Right lobe of liver (tissue), 6 donors: ENCODE data around the gene INPP4B. TPM values are rescaled to one million over a fixed set of nuclear protein-coding genes. Genes with fewer than 3 reads are reported as not detected.
A peak's percentile ranks its signal among the peaks of the same experiment; 100 is the strongest.

ENCODE experiments used
- ATAC-seq, 4 donors: fragments of 200-7000 bp; cut with Tn5 transposase; one replicate each; pipeline ENCODE4 v1.9.1; 2020; ENCODE audit warnings: mild to moderate bottlenecking in 4 of 4, moderate library complexity in 4 of 4
- DNase-seq, 3 donors: peaks; one replicate each; pipeline ENCODE4 v3.0.0-alpha.2; 2020
- H3K27ac ChIP-seq, 3 donors: fragments of 200-600 bp; one replicate each; pipeline ENCODE4 v1.8.0; 2022
- H3K27me3 ChIP-seq, 2 donors: fragments of 200-600 bp; one replicate each; pipeline ENCODE4 v1.8.0; 2022
- H3K36me3 ChIP-seq, 4 donors: fragments of 200-600 bp; sonication (generic) in 1 of 4; one replicate each; pipeline versions ENCODE4 v1.5.1 to v1.8.0; 2017 to 2022; ENCODE audit warnings: control low read depth in 1 of 4
- H3K4me1 ChIP-seq, 4 donors: fragments of 200-600 bp; sonication (generic) in 1 of 4; one replicate each; pipeline versions ENCODE4 v1.5.1 to v1.8.0; 2017 to 2022; ENCODE audit warnings: control low read depth in 1 of 4
- H3K4me3 ChIP-seq, 3 donors: fragments of 200-600 bp; one replicate each; pipeline ENCODE4 v1.8.0; 2022
- H3K9me3 ChIP-seq, 4 donors: fragments of 200-600 bp; sonication (generic) in 1 of 4; one replicate each; pipeline versions ENCODE4 v1.5.1 to v1.8.0; 2017 to 2022; ENCODE audit warnings: control low read depth in 1 of 4
- POLR2A ChIP-seq: fragments of 450-650 bp; IDR thresholded peaks from one replicate; pipeline ENCODE4 v1.6.1; 2017; ENCODE audit warnings: antibody characterized with exemption, mild to moderate bottlenecking
- WGBS: methylation state at CpG from one replicate; pipeline ENCODE4 v1.1.6; 2018; ENCODE audit warnings: low coverage, low lambda C conversion rate; ENCODE audit not compliant: insufficient coverage; ENCODE audit errors: missing lambda C conversion rate; 5-methylcytosine and 5-hydroxymethylcytosine counted together
- intact Hi-C, 2 donors: fragments of 100-400 bp; cut with DNase I; formaldehyde crosslinking; loops; one replicate each; pipeline versions ENCODE4 v1.11.2 to v1.14.1; 2022
- total RNA-seq, 6 experiments: library from RNA; depleted of rRNA in 2 of 6; stranded (reverse); fragments of >200 nt in 2 of 6; fragmentation: NEBNext Ultra II Directional in 3 of 6; extraction: Animal tissue kit (Norgen Biotek cat#: 25700) in 3 of 6; gene quantifications; one replicate each; pipeline versions ENCODE4 v1.1.0 to v1.2.4, GENCODE V29; 2016 to 2023
- TF ChIP-seq, protein P1 (sequence below), 4 donors: fragments of 200-600 bp in 3 of 4; fragments of 450-650 bp in 1 of 4; IDR thresholded peaks; one replicate each; pipeline versions ENCODE4 v1.5.1 to v1.8.0; 2016 to 2022; ENCODE audit warnings: antibody characterized with exemption in 4 of 4, mild to moderate bottlenecking in 2 of 4
- donor health status: DM: no; HTN: yes; CAD: no.
- donor health status: DM: no; HTN: no; CAD: no.
- donor health status: DM: no; HTN: no; CAD: no.
- donor health status: DM: no; HTN: yes; CAD: no.
- donor health status: DM: no; HTN: yes; CAD: no.

The INPP4B gene
- total RNA-seq, 6 experiments from 2014 or later = 0.73 to 5.0 (median 1.6) TPM

- no peaks in the 10 kb centered on the region for H3K4me1 ChIP-seq
- no peak overlapping the region for H3K27ac ChIP-seq
- no peaks in the 10 kb centered on the region for H3K9me3 ChIP-seq
- H3K27me3 ChIP-seq = no peaks in the 10 kb centered on the region
- no peak for DNase-seq
- intact Hi-C loops = no loop called here
- 77% methylated on average over 3 of the region's 3 CpGs for WGBS
- no peak for TF ChIP-seq POLR2A
- TF ChIP-seq, protein P1, sequence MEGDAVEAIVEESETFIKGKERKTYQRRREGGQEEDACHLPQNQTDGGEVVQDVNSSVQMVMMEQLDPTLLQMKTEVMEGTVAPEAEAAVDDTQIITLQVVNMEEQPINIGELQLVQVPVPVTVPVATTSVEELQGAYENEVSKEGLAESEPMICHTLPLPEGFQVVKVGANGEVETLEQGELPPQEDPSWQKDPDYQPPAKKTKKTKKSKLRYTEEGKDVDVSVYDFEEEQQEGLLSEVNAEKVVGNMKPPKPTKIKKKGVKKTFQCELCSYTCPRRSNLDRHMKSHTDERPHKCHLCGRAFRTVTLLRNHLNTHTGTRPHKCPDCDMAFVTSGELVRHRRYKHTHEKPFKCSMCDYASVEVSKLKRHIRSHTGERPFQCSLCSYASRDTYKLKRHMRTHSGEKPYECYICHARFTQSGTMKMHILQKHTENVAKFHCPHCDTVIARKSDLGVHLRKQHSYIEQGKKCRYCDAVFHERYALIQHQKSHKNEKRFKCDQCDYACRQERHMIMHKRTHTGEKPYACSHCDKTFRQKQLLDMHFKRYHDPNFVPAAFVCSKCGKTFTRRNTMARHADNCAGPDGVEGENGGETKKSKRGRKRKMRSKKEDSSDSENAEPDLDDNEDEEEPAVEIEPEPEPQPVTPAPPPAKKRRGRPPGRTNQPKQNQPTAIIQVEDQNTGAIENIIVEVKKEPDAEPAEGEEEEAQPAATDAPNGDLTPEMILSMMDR (IDR thresholded peaks at IDR 0.05) = no peak
- ATAC-seq = no peak
- H3K4me3 ChIP-seq = no peak overlapping the region
- H3K36me3 ChIP-seq = no peaks in the 10 kb centered on the region
Observed at GRCh38 chr4:142354041-142354440, 492.1 kb downstream of the INPP4B start.

- no peaks in the 10 kb centered on the region for H3K36me3 ChIP-seq
- no peak overlapping the region for H3K4me3 ChIP-seq
- DNase-seq = no peak
- no peak overlapping the region for H3K27ac ChIP-seq
- H3K4me1 ChIP-seq = no peaks in the 10 kb centered on the region
- no peaks in the 10 kb centered on the region for H3K9me3 ChIP-seq
- WGBS = 12% methylated on average over 5 of the region's 5 CpGs
- TF ChIP-seq, protein P1 (IDR thresholded peaks at IDR 0.05) = peak; percentile 77 to 95 (median 94)
- no peak for TF ChIP-seq POLR2A
- peak; percentile 82 to 92 (median 86) for ATAC-seq
- intact Hi-C loops = no loop called here
- no peaks in the 10 kb centered on the region for H3K27me3 ChIP-seq
Observed at GRCh38 chr4:142353149-142353738, 492.9 kb downstream of the INPP4B start.

- Histone ChIP-seq H3K9me3 (no peaks in the 10 kb centered on the region), H3K4me1 (no peaks in the 10 kb centered on the region), H3K4me3 (no peak overlapping the region), H3K36me3 (no peaks in the 10 kb centered on the region), H3K27ac (no peak overlapping the region), H3K27me3 (no peaks in the 10 kb centered on the region)
- ATAC-seq = no peak
- no peak for DNase-seq
- 50% methylated on average over 4 of the region's 4 CpGs for WGBS
- TF ChIP-seq POLR2A = no peak
- TF ChIP-seq, protein P1 (IDR thresholded peaks at IDR 0.05) = no peak
- intact Hi-C loops = no loop called here
Observed at GRCh38 chr4:142352712-142353111, 493.4 kb downstream of the INPP4B start.

- Histone ChIP-seq H3K4me1 (no peaks in the 10 kb centered on the region), H3K27me3 (no peaks in the 10 kb centered on the region), H3K4me3 (no peak overlapping the region), H3K9me3 (no peaks in the 10 kb centered on the region), H3K27ac (no peak overlapping the region), H3K36me3 (no peaks in the 10 kb centered on the region)
- intact Hi-C loops = no loop called here
- TF ChIP-seq, protein P1 (IDR thresholded peaks at IDR 0.05) = no peak
- TF ChIP-seq POLR2A = no peak
- 23% methylated on average over 4 of the region's 4 CpGs for WGBS
- DNase-seq (no peak), ATAC-seq (no peak)
Observed at GRCh38 chr4:142351958-142352357, 494.1 kb downstream of the INPP4B start.

DNA sequence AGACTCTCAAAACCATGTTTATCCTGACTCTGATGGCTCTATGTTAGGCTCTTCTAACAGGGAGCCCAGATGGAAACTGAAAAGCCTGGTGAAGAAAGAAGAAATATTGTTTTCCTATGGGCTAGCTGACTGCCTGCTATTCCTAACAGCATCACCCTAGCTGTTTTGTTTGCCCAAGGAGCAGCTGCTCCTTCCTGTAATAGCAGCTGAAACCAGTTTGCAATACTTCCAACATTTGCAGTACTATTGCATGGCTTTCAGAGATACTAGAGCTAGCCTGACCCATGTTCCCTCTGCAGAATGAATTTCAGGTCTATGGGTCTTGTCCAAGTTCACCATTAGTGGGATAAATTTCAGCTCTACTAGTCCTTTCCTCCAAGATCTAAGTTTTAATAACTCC is 495.2 kb downstream of the INPP4B start:
- H3K4me3 ChIP-seq = no peak overlapping the region
- no peaks in the 10 kb centered on the region for H3K9me3 ChIP-seq
- H3K27ac ChIP-seq = no peak overlapping the region
- TF ChIP-seq POLR2A = no peak
- TF ChIP-seq, protein P1 (IDR thresholded peaks at IDR 0.05) = no peak
- H3K27me3 ChIP-seq = no peaks in the 10 kb centered on the region
- no peak for ATAC-seq
- H3K36me3 ChIP-seq = no peaks in the 10 kb centered on the region
- intact Hi-C loops = no loop called here
- no peaks in the 10 kb centered on the region for H3K4me1 ChIP-seq
- no peak for DNase-seq
